Ishikawa (cell line): ENCODE measurements around the gene PTPRN2.

Experiments used
- EGR1 ChIP-seq: IDR thresholded peaks from 2 replicates; pipeline ENCODE4 v1.6.1; 2012
- EP300 ChIP-seq: IDR thresholded peaks from 2 replicates; pipeline ENCODE4 v1.6.1; 2012; ENCODE audit warnings: borderline replicate concordance
- ZBTB7A ChIP-seq: IDR thresholded peaks from 2 replicates; pipeline ENCODE4 v1.6.1; 2012; ENCODE audit warnings: low read depth

GRCh38 chr7:157708919-157709295, 878.7 kb downstream of the PTPRN2 start:
- TF ChIP-seq EP300: no peak
- TF ChIP-seq EGR1: no peak
- no peak for TF ChIP-seq ZBTB7A
